ENCODE data around the gene ETFDH. TPM values are rescaled to one million over a fixed set of nuclear protein-coding genes. Genes with fewer than 3 reads are reported as not detected.
"Not testable (repeated sequence)": the region's sequence is repeated elsewhere in the genome, so short reads cannot be mapped to it uniquely, and the experiment has no call there.

Gene ETFDH
- polyA plus RNA-seq, 1 donor (not counting 4 experiments of a cell fraction or from before 2014, with no cell fraction given), result 25.5 TPM

GRCh38 chr4:158657291-158657690 lies 14.8 kb upstream of the ETFDH start:
- H3K4me2 ChIP-seq (ENCODE audit: control insufficient read depth, extremely low read depth, insufficient read depth, low read depth, low read length), result no peak overlapping the region
- H3K27me3 ChIP-seq (ENCODE audit: control insufficient read depth, extremely low read depth, insufficient read depth, low read length), result no peaks in the 10 kb centered on the region
- H3K9ac ChIP-seq (ENCODE audit: control insufficient read depth, extremely low read depth, insufficient read depth, low read length), result no peak overlapping the region
- no peak overlapping the region for H3K27ac ChIP-seq (ENCODE audit: control insufficient read depth, insufficient read depth, low read length)
- no peaks in the 10 kb centered on the region for H3K4me1 ChIP-seq (ENCODE audit: control insufficient read depth, extremely low read depth, insufficient read depth, low read length)
- FAIRE-seq (no peak), DNase-seq (ENCODE audit: low read depth, low spot score) (no peak)
- no peak for TF ChIP-seq EZH2 (IDR thresholded peaks at IDR 0.05; ENCODE audit: low read length)
- TF ChIP-seq CTCF (optimal IDR thresholded peaks at IDR 0.05 in 1 of 3, IDR thresholded peaks at IDR 0.05 in 1 of 3, conservative IDR thresholded peaks at IDR 0.05 in 1 of 3; ENCODE audit: extremely low read depth in 1 of 3, insufficient read depth in 2 of 3, low read length in 3 of 3), result no peak
- no peaks in the 10 kb centered on the region for H3K36me3 ChIP-seq (ENCODE audit: control insufficient read depth in 2 of 2, extremely low read depth in 1 of 2, insufficient read depth in 2 of 2, low read length in 2 of 2)
- no peaks in the 10 kb centered on the region for H3K9me3 ChIP-seq (ENCODE audit: control insufficient read depth, low read depth, low read length)
- H3K9me1 ChIP-seq (ENCODE audit: control insufficient read depth, extremely low read depth, insufficient read depth, low read length), result no peaks in the 10 kb centered on the region
- H4K20me1 ChIP-seq (ENCODE audit: control insufficient read depth, extremely low read depth, insufficient read depth, low read length), result no peaks in the 10 kb centered on the region
- no peak overlapping the region for H2AFZ ChIP-seq (ENCODE audit: control insufficient read depth, low read length)
- no peak overlapping the region for H3K4me3 ChIP-seq (ENCODE audit: control insufficient read depth in 2 of 3, extremely low read depth in 1 of 3, insufficient read depth in 2 of 3, low read depth in 1 of 3, low read length in 3 of 3)
- H3K79me2 ChIP-seq (ENCODE audit: control insufficient read depth, insufficient read depth, low read length), result no peaks in the 10 kb centered on the region
- dilution Hi-C loops (cut with MboI; ENCODE audit: extremely low pct_ligation_motif_present, low sequenced_read_pairs), result no loop called here

- DNase-seq (ENCODE audit: low read depth, low spot score); dilution Hi-C loops (cut with MboI; ENCODE audit: extremely low pct_ligation_motif_present, low sequenced_read_pairs): not testable (repeated sequence)
Observed at GRCh38 chr4:158663255-158663654, 8.8 kb upstream of the ETFDH start.

GRCh38 chr4:158663707-158664625 lies 8.1 kb upstream of the ETFDH start:
- DNase-seq (ENCODE audit: low read depth, low spot score); H3K9me3 ChIP-seq (ENCODE audit: control insufficient read depth, low read depth, low read length); H3K9ac ChIP-seq (ENCODE audit: control insufficient read depth, extremely low read depth, insufficient read depth, low read length); H3K9me1 ChIP-seq (ENCODE audit: control insufficient read depth, extremely low read depth, insufficient read depth, low read length); H3K4me2 ChIP-seq (ENCODE audit: control insufficient read depth, extremely low read depth, insufficient read depth, low read depth, low read length); H3K27ac ChIP-seq (ENCODE audit: control insufficient read depth, insufficient read depth, low read length); H3K4me1 ChIP-seq (ENCODE audit: control insufficient read depth, extremely low read depth, insufficient read depth, low read length); H2AFZ ChIP-seq (ENCODE audit: control insufficient read depth, low read length); H3K79me2 ChIP-seq (ENCODE audit: control insufficient read depth, insufficient read depth, low read length); FAIRE-seq; H4K20me1 ChIP-seq (ENCODE audit: control insufficient read depth, extremely low read depth, insufficient read depth, low read length); H3K4me3 ChIP-seq (ENCODE audit: control insufficient read depth in 2 of 3, extremely low read depth in 1 of 3, insufficient read depth in 2 of 3, low read depth in 1 of 3, low read length in 3 of 3); H3K27me3 ChIP-seq (ENCODE audit: control insufficient read depth, extremely low read depth, insufficient read depth, low read length); dilution Hi-C loops (cut with MboI; ENCODE audit: extremely low pct_ligation_motif_present, low sequenced_read_pairs); H3K36me3 ChIP-seq (ENCODE audit: control insufficient read depth in 2 of 2, extremely low read depth in 1 of 2, insufficient read depth in 2 of 2, low read length in 2 of 2): not testable (repeated sequence)

More at GRCh38 chr4:158663255-158663654, 8.8 kb upstream of the ETFDH start:
- not testable (repeated sequence) for H3K27me3 ChIP-seq (ENCODE audit: control insufficient read depth, extremely low read depth, insufficient read depth, low read length); H3K9me3 ChIP-seq (ENCODE audit: control insufficient read depth, low read depth, low read length); H3K79me2 ChIP-seq (ENCODE audit: control insufficient read depth, insufficient read depth, low read length); FAIRE-seq; H3K27ac ChIP-seq (ENCODE audit: control insufficient read depth, insufficient read depth, low read length); H4K20me1 ChIP-seq (ENCODE audit: control insufficient read depth, extremely low read depth, insufficient read depth, low read length); H3K36me3 ChIP-seq (ENCODE audit: control insufficient read depth in 2 of 2, extremely low read depth in 1 of 2, insufficient read depth in 2 of 2, low read length in 2 of 2); H2AFZ ChIP-seq (ENCODE audit: control insufficient read depth, low read length); H3K4me2 ChIP-seq (ENCODE audit: control insufficient read depth, extremely low read depth, insufficient read depth, low read depth, low read length); H3K4me1 ChIP-seq (ENCODE audit: control insufficient read depth, extremely low read depth, insufficient read depth, low read length); H3K9me1 ChIP-seq (ENCODE audit: control insufficient read depth, extremely low read depth, insufficient read depth, low read length); H3K9ac ChIP-seq (ENCODE audit: control insufficient read depth, extremely low read depth, insufficient read depth, low read length); H3K4me3 ChIP-seq (ENCODE audit: control insufficient read depth in 2 of 3, extremely low read depth in 1 of 3, insufficient read depth in 2 of 3, low read depth in 1 of 3, low read length in 3 of 3)

All from keratinocyte (primary cell).